K562 treated with DMSO at 1 percent for 48 hours (cell line): ENCODE data around the gene FAM120C. TPM values are rescaled to one million over a fixed set of nuclear protein-coding genes. Genes with fewer than 3 reads are reported as not detected.

Source experiments
- total RNA-seq: library from RNA; unstranded; fragments of 300-600 nt; gene quantifications from 2 replicates; pipeline ENCODE4 v1.2.3, GENCODE V29; 2022; ENCODE audit warnings: low replicate concordance; ENCODE audit errors: extremely low read depth

Gene FAM120C, protein sequence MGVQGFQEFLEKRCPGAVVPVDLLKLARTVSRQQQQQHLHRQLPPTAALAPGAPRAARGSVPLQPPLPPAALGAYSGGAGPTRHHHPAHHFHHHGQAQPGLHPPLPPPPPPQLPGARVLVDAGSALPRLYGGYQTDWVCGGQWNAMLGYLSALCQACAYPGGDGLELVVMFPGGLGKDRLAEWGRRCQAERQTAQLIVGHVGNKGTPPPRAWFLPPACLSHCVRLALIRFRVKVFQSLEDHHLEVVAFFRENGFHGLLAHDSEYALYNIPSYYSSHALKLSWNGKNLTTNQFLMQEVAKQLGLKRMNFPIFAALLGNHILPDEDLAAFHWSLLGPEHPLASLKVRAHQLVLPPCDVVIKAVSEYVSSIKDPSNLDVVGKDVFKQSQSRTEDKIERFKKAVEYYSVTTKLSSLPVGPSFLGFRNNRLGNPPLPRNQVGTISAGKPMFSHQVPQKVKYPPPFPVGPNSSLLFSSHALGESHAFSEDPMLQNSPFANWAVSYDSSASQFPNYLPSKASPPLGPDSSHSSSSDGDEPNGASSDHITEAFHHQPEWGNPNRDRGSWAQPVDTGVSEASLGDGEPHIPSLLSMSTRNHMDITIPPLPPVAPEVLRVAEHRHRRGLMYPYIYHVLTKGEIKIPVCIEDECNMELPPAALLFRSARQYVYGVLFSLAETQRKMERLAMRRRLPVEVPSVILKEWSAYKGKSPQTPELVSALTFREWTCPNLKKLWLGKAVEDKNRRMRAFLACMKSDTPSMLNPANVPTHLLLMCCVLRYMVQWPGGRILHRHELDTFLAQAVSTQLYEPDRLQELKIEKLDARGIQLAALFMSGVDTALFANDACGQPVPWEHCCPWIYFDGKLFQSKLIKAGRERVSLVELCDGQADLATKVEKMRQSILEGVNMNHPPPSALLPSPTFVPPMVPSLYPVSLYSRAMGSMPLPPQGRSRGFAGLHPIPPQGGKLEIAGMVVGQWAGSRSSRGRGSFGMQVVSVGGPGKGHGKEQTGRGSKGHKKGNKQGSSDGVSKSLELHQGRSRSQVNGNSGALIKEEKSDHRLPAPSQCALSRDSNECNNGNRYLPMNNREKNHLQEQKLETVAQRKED
- total RNA-seq, result not detected in 2 replicates

DNA sequence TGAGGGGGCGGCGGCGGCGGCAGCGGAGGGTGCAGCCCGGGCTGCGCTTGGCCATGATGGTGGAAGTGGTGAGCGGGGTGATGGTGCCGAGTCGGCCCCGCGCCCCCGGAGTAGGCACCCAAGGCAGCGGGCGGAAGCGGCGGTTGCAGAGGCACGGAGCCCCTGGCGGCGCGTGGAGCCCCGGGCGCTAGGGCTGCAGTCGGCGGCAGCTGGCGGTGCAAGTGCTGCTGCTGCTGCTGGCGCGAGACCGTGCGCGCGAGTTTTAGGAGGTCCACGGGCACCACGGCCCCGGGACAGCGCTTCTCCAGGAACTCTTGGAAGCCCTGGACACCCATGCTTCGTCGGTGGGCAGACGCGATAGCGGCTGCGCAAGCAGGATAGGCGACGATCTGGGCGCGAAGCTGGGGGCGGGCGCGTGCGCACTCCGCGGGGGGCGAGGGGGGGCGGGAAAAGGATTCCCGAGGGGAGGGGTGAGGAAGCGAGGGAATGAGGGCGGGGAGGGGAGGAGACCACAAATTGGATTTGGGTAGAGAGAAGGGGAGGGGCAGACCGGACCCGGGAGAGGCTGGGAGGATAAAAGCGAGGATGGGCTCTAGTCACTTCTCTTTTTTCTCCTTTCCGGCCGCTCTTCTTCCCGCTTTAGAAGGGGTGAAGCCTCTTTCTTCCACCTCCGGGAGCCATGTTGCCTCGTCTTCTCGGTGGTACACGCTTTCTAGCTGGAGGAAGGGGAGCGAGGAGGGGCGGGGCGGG, at the start of gene FAM120C:
Gene FAM120C (minus strand): TSS at position 391 of the 750 bp plus-strand sequence. CDS start 56 bp downstream, at position 335.

DNA sequence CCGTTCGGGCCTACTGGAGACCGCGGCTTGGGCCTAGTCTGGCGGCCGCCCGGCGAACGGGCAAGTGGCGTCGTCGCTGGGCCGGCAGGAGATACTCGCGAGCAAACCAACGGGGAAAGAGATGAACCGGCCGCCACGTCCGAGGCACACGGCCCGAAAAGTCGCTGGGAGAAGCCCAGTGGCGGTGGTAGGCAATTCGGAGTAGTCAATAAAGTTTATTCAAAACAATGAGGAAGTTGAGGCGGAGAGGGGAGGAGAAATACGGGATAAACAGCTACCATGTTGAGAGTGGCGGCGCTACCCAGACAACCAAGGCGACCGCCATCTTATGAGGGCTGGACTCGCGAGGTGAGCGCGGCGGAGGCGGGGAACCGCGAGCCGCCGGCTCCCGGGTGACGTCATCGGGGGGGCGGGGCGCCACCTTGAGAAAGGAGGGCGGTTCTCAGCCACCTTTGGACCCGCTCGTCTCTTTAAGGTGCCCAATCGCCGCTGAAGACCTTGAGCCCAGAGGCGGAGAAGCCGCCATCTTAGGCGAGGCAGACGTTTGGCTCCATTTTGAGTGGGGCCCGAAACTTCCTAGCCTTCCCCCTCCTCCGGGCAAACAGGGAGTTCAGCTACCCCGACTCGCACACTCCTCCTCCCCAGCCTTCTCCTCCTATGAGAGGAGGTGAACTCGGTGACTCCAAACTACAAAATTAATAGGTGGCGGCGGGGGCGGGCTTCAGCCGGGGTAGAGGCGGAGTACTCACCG, 138.8 kb downstream of the FAM120C start, which contains the start of gene PHF8:
Gene PHF8 (minus strand): TSS at position 348 of the 751 bp plus-strand sequence. CDS start 1,745 bp downstream, outside the sequence.

Other genes with a start within 250 kb of the FAM120C start
- not detected in 2 replicates for gene PHF8, start 138.8 kb downstream of the FAM120C start, total RNA-seq
- not detected in 2 replicates for gene WNK3, start 174.8 kb upstream of the FAM120C start, total RNA-seq